ENCODE measurements around the gene ABCG4. TPM values are rescaled to one million over a fixed set of nuclear protein-coding genes. Genes with fewer than 3 reads are reported as not detected.
A peak's percentile ranks its signal among the peaks of the same experiment; 100 is the strongest.
"Not testable (repeated sequence)": the region's sequence is repeated elsewhere in the genome, so short reads cannot be mapped to it uniquely, and the experiment has no call there.

Gene ABCG4
- total RNA-seq, 1 experiment from 2014 or later: 0.39 TPM

DNA sequence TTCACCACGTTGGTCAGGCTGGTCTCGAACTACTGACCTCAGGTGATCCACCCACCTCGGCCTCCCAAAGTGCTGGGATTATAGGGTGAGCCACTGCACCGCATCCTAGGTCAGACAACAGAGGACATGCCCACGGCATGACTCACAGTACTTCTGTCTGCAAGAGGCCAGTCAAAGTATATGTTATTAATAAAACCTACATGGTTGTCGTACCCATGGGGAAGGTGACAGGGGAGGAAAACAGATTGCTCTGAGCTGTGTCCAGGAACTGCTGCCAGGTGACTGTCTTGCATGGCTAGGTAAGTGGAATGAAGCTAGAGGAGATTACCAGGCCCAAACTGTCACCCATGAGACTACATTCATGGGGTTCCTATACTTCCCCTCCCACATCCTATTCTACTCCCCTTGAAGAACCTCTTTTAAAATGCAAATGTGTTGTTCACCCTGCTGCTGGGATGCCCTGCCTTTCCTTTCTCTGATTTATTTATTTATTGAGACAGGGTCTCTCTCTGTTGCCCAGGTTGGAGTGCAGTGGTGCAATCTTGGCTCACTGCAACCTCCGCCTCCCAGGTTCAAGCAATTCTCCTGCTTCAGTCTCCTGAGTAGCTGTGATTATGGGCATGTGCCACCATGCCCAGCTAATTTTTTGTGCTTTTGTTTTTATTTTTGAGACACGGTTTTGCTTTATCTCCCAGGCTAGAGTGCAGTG is 17.7 kb downstream of the ABCG4 start:
- in situ Hi-C loops (cut with HindIII; ENCODE audit: low pct_unique_long_range_greater_than_20kb, low sequenced_read_pairs) (no loop called here), intact Hi-C loops (cut with micrococcal nuclease; ENCODE audit: unreplicated experiment) (no loop called here)
- BruUV-seq (replicated peaks): no TSS peak
- no peaks in the 10 kb centered on the region for H3K27me3 ChIP-seq (ENCODE audit: control insufficient read depth, insufficient read depth, low read length)
- peaks cover 14% of the 10 kb centered on the region for H3K4me1 ChIP-seq (ENCODE audit: control insufficient read depth, insufficient read depth, low read length)
- DNase-seq (ENCODE audit: low read depth, low spot score): peak; percentile 30
- no peak overlapping the region for H3K4me3 ChIP-seq (ENCODE audit: low read depth in 2 of 2, low read length in 2 of 2)
- CTCF ChIA-PET: no interaction called here
- TF ChIP-seq POLR2AphosphoS5 (IDR thresholded peaks at IDR 0.05; ENCODE audit: low read depth, low read length): no peak
- TF ChIP-seq, protein P1, sequence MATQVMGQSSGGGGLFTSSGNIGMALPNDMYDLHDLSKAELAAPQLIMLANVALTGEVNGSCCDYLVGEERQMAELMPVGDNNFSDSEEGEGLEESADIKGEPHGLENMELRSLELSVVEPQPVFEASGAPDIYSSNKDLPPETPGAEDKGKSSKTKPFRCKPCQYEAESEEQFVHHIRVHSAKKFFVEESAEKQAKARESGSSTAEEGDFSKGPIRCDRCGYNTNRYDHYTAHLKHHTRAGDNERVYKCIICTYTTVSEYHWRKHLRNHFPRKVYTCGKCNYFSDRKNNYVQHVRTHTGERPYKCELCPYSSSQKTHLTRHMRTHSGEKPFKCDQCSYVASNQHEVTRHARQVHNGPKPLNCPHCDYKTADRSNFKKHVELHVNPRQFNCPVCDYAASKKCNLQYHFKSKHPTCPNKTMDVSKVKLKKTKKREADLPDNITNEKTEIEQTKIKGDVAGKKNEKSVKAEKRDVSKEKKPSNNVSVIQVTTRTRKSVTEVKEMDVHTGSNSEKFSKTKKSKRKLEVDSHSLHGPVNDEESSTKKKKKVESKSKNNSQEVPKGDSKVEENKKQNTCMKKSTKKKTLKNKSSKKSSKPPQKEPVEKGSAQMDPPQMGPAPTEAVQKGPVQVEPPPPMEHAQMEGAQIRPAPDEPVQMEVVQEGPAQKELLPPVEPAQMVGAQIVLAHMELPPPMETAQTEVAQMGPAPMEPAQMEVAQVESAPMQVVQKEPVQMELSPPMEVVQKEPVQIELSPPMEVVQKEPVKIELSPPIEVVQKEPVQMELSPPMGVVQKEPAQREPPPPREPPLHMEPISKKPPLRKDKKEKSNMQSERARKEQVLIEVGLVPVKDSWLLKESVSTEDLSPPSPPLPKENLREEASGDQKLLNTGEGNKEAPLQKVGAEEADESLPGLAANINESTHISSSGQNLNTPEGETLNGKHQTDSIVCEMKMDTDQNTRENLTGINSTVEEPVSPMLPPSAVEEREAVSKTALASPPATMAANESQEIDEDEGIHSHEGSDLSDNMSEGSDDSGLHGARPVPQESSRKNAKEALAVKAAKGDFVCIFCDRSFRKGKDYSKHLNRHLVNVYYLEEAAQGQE (IDR thresholded peaks at IDR 0.05; ENCODE audit: insufficient read depth in 1 of 2, low read depth in 2 of 2, low read length in 1 of 2): no peak
- TF ChIP-seq, protein P2, sequence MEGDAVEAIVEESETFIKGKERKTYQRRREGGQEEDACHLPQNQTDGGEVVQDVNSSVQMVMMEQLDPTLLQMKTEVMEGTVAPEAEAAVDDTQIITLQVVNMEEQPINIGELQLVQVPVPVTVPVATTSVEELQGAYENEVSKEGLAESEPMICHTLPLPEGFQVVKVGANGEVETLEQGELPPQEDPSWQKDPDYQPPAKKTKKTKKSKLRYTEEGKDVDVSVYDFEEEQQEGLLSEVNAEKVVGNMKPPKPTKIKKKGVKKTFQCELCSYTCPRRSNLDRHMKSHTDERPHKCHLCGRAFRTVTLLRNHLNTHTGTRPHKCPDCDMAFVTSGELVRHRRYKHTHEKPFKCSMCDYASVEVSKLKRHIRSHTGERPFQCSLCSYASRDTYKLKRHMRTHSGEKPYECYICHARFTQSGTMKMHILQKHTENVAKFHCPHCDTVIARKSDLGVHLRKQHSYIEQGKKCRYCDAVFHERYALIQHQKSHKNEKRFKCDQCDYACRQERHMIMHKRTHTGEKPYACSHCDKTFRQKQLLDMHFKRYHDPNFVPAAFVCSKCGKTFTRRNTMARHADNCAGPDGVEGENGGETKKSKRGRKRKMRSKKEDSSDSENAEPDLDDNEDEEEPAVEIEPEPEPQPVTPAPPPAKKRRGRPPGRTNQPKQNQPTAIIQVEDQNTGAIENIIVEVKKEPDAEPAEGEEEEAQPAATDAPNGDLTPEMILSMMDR (IDR thresholded peaks at IDR 0.05): no peak
- no peak for TF ChIP-seq SIN3A (IDR thresholded peaks at IDR 0.05; ENCODE audit: borderline replicate concordance, insufficient read depth, low read depth, low read length)
- no peak for TF ChIP-seq TCF7L2 (IDR thresholded peaks at IDR 0.05; ENCODE audit: low read depth, low read length)
- POLR2A ChIA-PET: interaction anchor here (0.7 kb wide), 1 partner anchor 20 kb away, joined by 3 read pairs; no protein-coding TSS in a partner anchor
- no peak overlapping the region for H3K27ac ChIP-seq (ENCODE audit: low read length)
- no peaks in the 10 kb centered on the region for H3K9me3 ChIP-seq (ENCODE audit: control insufficient read depth, insufficient read depth, low read depth, low read length)
- ATAC-seq: no peak
- no peaks in the 10 kb centered on the region for H3K36me3 ChIP-seq (ENCODE audit: control insufficient read depth, insufficient read depth, low read length)

DNA sequence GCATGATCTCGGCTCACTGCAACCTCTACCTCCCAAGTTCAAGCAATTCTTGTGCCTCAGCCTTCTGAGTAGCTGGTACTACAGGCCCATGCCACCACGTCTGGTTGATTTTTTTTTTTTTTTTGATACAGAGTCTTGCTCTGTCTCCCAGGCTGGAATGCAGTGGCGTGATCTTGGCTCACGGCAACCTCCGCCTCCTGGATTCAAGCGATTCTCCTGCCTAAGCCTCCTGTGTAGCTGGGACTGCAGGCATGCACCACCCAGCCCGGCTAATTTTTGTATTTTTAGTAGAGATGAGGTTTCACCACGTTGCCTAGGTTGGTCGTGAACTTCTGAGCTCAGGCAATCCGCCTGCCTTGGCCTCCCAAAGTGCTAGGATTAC is 18.2 kb downstream of the ABCG4 start:
- intact Hi-C loops (cut with micrococcal nuclease; ENCODE audit: unreplicated experiment); ATAC-seq; BruUV-seq (replicated peaks); H3K27me3 ChIP-seq (ENCODE audit: control insufficient read depth, insufficient read depth, low read length); H3K4me3 ChIP-seq (ENCODE audit: low read depth in 2 of 2, low read length in 2 of 2); H3K27ac ChIP-seq (ENCODE audit: low read length); DNase-seq (ENCODE audit: low read depth, low spot score); H3K36me3 ChIP-seq (ENCODE audit: control insufficient read depth, insufficient read depth, low read length); H3K9me3 ChIP-seq (ENCODE audit: control insufficient read depth, insufficient read depth, low read depth, low read length); in situ Hi-C loops (cut with HindIII; ENCODE audit: low pct_unique_long_range_greater_than_20kb, low sequenced_read_pairs): not testable (repeated sequence)
- peaks cover 14% of the 10 kb centered on the region for H3K4me1 ChIP-seq (ENCODE audit: control insufficient read depth, insufficient read depth, low read length)
- POLR2A ChIA-PET: interaction anchor here (0.7 kb wide), 1 partner anchor 20 kb away, joined by 3 read pairs; no protein-coding TSS in a partner anchor
- CTCF ChIA-PET: interaction anchor here (0.6 kb wide), 1 partner anchor 21 kb away, joined by 4 read pairs; no protein-coding TSS in a partner anchor

DNA sequence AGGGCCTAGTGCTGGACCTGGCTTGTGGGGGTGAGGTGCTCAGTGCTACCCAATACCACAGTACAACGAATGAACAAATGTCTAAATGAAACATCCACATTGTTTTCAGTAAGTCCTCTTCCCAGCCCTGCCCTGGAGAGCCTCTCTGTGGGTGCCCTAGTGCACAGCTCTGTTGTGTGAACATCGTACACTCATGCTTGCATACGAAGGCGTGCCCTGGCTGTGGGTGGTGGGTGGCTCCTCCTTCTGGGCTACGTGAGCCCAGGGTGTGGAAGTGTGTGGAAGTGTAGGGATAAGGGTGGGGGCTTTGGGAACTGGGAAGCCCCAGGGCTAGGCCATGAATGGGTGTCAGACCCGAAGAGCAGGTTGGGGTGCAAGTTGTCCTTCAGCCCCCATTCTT is 19.1 kb downstream of the ABCG4 start:
- ATAC-seq (no peak), DNase-seq (ENCODE audit: low read depth, low spot score) (no peak)
- Histone ChIP-seq H3K9me3 (ENCODE audit: control insufficient read depth, insufficient read depth, low read depth, low read length) (no peaks in the 10 kb centered on the region), H3K27me3 (ENCODE audit: control insufficient read depth, insufficient read depth, low read length) (no peaks in the 10 kb centered on the region), H3K27ac (ENCODE audit: low read length) (peak overlapping the region; percentile 80; the same call in 1 of the 2 replicates), H3K4me3 (ENCODE audit: low read depth in 2 of 2, low read length in 2 of 2) (no peak overlapping the region), H3K4me1 (ENCODE audit: control insufficient read depth, insufficient read depth, low read length) (peaks cover 14% of the 10 kb centered on the region), H3K36me3 (ENCODE audit: control insufficient read depth, insufficient read depth, low read length) (no peaks in the 10 kb centered on the region)
- intact Hi-C loops (cut with micrococcal nuclease; ENCODE audit: unreplicated experiment) (no loop called here), in situ Hi-C loops (cut with HindIII; ENCODE audit: low pct_unique_long_range_greater_than_20kb, low sequenced_read_pairs) (no loop called here)
- CTCF ChIA-PET: no interaction called here
- no TSS peak for BruUV-seq (replicated peaks)
- POLR2A ChIA-PET: interaction anchor here (0.6 kb wide), 1 partner anchor 20 kb away, joined by 3 read pairs; no protein-coding TSS in a partner anchor
- TF ChIP-seq SIN3A (IDR thresholded peaks at IDR 0.05; ENCODE audit: borderline replicate concordance, insufficient read depth, low read depth, low read length): no peak
- no peak for TF ChIP-seq TCF7L2 (IDR thresholded peaks at IDR 0.05; ENCODE audit: low read depth, low read length)
- TF ChIP-seq, protein P2 (IDR thresholded peaks at IDR 0.05): no peak
- TF ChIP-seq POLR2AphosphoS5 (IDR thresholded peaks at IDR 0.05; ENCODE audit: low read depth, low read length): no peak
- TF ChIP-seq, protein P1 (IDR thresholded peaks at IDR 0.05; ENCODE audit: insufficient read depth in 1 of 2, low read depth in 2 of 2, low read length in 1 of 2): no peak

All from Panc1 (cell line).